ENCODE measurements around the gene POTEG.
"Not testable (repeated sequence)": the region's sequence is repeated elsewhere in the genome, so short reads cannot be mapped to it uniquely, and the experiment has no call there.

- TF ChIP-seq CTCF (IDR thresholded peaks at IDR 0.05; ENCODE audit: low read length); EZH2 (IDR thresholded peaks at IDR 0.05; ENCODE audit: borderline replicate concordance, low read length): not testable (repeated sequence)
Observed at GRCh38 chr14:19480491-19480890, 46.4 kb upstream of the POTEG start.
